Renal cortical epithelial cell (primary cell): ENCODE results near the gene NAV2. TPM values are rescaled to one million over a fixed set of nuclear protein-coding genes. Genes with fewer than 3 reads are reported as not detected.
A peak's percentile ranks its signal among the peaks of the same experiment; 100 is the strongest.
"Not testable (repeated sequence)": the region's sequence is repeated elsewhere in the genome, so short reads cannot be mapped to it uniquely, and the experiment has no call there.

Source experiments
- DNase-seq: peaks from one replicate; pipeline ENCODE4 v3.0.0-alpha.2; 2011; ENCODE audit warnings: low read depth
- total RNA-seq: library from RNA; depleted of rRNA; stranded (reverse); fragments of >200 nt; gene quantifications from 2 replicates; pipeline ENCODE4 v1.2.3, GENCODE V29; 2014

The NAV2 gene
- total RNA-seq, 1 donor from 2014 or later, result 41.1 TPM

- DNase-seq, result peak; percentile 98
These were observed 289.9 kb downstream of the NAV2 start for GRCh38 chr11:20002312-20003216.

- peak; percentile 72 for DNase-seq
These were observed 290.7 kb downstream of the NAV2 start for GRCh38 chr11:20003351-20003750.

- no peak for DNase-seq
These were observed 292.2 kb downstream of the NAV2 start for GRCh38 chr11:20004866-20005265.

- no peak for DNase-seq
These were observed 293.1 kb downstream of the NAV2 start for GRCh38 chr11:20005747-20006146.

- DNase-seq, result not testable (repeated sequence)
These were observed 294.0 kb downstream of the NAV2 start for GRCh38 chr11:20006618-20007017.

- DNase-seq, result no peak
These were observed 294.7 kb downstream of the NAV2 start for GRCh38 chr11:20007386-20007785.

GRCh38 chr11:20008190-20008870 is 295.7 kb downstream of the NAV2 start:
- DNase-seq, result no peak

GRCh38 chr11:20008871-20009644 is 296.4 kb downstream of the NAV2 start:
- DNase-seq, result no peak

GRCh38 chr11:20010156-20010850 is 297.7 kb downstream of the NAV2 start:
- no peak for DNase-seq

- no peak for DNase-seq
These were observed 298.2 kb downstream of the NAV2 start for GRCh38 chr11:20010851-20011225.

GRCh38 chr11:20011307-20011951 is 298.8 kb downstream of the NAV2 start:
- DNase-seq, result peak; percentile 97

GRCh38 chr11:20013346-20014066 is 300.9 kb downstream of the NAV2 start:
- DNase-seq, result peak; percentile 95

GRCh38 chr11:20014067-20014402 is 301.4 kb downstream of the NAV2 start:
- no peak for DNase-seq

- no peak for DNase-seq
These were observed 302.5 kb downstream of the NAV2 start for GRCh38 chr11:20015101-20015500.

GRCh38 chr11:20015529-20016427 is 303.1 kb downstream of the NAV2 start:
- DNase-seq, result no peak

- DNase-seq, result no peak
These were observed 303.9 kb downstream of the NAV2 start for GRCh38 chr11:20016526-20016925.

GRCh38 chr11:20017320-20017719 is 304.7 kb downstream of the NAV2 start:
- DNase-seq, result no peak

- DNase-seq, result no peak
These were observed 307.6 kb downstream of the NAV2 start for GRCh38 chr11:20020198-20020597.

- DNase-seq, result no peak
These were observed 308.1 kb downstream of the NAV2 start for GRCh38 chr11:20020716-20021115.

GRCh38 chr11:20021212-20021611 is 308.6 kb downstream of the NAV2 start:
- no peak for DNase-seq
